CD4-positive, alpha-beta T cell treated with Interleukin-17A for 4 hours (primary cell): ENCODE results near the gene PRR7.
"Not testable (repeated sequence)": the region's sequence is repeated elsewhere in the genome, so short reads cannot be mapped to it uniquely, and the experiment has no call there.

Experiments
- DNase-seq: peaks from one replicate; pipeline ENCODE4 v3.0.0-alpha.2; 2020; ENCODE audit warnings: mixed read lengths

PRR7 gene

DNA sequence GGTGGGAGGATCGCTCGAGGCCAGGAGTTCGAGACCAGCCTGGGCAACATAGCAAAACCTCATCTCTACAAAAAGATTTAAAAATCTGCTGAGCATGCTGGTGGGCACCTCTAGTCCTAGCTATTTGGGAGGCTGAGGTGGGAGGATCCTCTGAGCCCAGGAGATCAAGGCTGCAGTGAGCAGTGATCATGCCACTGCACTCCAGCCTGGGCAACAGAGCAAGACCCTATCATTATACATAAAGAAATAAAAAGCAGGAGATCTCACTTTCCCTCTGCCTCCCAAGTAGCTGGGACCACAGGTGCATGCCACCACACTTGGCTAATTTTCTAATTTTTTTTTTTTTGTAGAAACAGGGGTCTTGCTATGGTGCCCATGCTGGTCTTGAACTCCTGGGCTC, 39.1 kb downstream of the PRR7 start:
- not testable (repeated sequence) for DNase-seq

DNA sequence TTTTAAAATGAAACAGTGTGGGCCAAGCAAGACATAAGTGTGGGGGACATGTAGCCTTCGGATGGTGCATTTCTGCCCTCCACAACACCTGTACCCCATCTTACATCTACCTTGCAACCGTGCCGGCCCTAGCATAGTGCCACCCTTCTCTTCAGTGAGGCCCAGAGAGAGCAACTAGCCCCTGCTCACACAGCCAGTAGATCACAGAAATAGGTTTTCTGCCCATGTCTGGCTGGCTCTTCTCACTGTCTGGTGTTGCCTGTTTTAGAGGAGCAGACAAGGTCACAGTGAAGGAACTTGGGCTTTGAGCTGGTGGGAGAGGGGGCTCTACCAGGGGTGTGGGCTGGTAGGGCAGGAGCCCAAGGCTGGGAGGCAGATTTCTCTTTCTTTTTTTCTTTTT, 39.6 kb downstream of the PRR7 start:
- DNase-seq = no peak

DNA sequence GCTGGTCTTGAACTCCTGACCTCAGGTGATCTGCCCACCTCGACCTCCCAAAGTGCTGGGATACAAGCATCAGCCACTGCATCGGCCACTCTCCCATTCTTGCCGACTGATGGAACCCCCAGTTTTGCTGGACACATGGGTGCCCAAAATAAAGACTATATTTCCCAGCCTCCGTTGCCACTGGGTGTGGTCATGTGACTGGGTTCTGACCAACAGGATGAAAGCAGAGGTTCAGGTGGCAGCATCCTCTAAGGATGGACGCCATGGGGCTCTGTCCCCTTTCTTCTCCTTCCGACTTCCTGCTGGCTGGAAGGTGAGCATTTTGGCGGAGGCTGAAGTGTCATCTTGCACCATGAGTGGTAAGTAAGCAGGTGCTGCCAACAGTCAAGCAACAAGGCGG, 40.5 kb downstream of the PRR7 start:
- DNase-seq = no peak

DNA sequence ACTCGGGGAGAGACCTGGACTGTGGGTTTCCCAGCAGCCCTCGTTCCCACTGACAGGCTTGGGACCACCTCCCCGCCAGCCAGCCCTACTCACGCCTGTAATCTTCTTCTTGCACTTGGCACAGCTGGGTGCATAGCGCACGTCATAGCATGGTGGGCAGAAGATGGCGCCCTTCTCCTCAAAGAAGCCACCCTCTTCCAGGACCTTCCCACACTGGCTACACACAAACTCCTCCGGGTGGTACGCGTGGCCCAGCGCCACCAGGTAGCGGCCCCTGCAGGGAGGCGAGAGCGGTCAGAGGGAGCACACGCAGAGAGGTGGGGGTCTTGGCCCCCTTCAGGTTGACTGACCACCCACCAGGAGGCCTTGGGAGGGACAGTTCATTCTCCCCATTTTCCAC, 41.4 kb downstream of the PRR7 start:
- no peak for DNase-seq

DNA sequence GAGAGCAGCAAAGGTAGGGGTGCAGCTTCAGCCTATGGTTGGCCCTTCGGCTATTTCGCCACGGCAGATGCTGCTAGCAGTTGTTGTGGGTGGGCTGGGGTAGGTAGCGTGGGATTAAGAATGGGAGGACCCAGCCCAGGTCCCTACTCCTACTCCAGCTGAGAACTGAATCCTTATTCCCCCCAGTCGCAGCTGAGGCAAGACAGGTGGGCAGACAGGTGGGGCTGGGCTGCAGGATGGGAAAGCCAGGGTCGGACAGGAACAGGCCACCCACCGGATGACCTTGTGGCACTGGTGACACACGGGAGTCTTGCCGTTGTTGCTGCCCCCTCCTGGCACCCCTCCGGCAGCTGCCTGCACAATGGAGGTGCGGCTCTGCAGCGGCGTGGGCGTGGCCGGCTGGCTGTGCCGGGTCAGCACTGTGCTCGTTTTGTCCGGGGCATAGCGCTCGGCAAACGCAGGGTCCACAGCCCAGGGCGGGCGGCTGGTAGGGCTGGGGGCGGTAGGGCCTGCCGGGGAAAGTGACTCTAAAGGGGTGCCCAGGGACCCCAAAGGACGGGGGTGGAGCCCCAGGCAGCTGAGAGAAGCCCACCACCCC, 42.6 kb downstream of the PRR7 start:
- no peak for DNase-seq

DNA sequence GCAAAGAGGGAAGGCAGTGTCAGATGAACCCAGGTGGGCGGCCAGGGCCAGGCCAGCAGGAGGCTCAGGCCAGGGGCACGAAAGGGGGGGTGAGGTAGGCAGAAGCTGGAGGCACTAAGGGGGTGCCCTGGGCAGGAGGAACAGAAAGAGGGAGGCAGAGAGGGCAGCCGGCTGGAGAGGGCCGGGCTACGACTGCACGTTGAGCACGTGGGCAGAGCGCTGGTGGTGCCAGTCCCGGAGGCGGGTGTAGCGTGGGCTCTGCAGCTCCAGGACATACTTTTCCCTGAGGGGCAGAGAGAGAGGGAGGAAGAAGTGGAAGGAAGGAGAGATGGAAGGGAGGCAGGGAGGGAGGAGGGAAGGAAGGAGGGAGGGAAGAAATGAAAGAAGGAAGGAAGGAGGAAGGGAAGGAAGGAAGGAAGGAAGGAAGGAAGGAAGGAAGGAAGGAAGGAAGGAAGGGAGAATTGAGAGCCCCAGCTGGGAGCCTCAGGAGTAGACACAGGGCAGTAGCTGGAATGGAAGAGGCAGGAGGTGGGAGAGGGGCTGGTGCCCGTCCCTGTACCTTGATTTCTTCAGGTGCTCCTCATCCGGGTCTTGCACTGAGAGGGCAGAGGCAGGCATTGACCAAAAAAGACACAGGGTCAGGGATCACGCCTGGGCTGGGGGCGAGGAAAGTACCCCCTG, 43.8 kb downstream of the PRR7 start:
- no peak for DNase-seq

DNA sequence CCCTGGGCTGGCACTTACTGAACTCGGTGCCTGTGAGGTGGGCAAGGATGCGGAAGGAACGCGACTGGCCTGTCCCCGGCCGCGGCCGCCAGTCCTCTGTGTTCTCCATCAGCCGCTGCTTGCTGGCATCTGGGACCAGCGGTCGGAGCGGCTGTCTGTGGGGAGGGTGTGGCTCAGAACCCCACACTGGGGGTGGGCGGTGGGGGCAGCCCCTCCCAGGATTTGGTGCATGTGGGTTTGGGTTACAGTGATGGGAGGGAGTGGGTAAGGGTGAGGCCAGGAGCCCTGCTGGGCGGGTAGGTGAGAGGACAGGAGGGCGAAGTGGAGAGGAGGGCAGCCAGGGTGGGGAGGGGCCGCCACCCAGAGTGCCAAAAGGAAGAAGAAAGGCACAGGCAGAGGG, 44.4 kb downstream of the PRR7 start:
- no peak for DNase-seq

DNA sequence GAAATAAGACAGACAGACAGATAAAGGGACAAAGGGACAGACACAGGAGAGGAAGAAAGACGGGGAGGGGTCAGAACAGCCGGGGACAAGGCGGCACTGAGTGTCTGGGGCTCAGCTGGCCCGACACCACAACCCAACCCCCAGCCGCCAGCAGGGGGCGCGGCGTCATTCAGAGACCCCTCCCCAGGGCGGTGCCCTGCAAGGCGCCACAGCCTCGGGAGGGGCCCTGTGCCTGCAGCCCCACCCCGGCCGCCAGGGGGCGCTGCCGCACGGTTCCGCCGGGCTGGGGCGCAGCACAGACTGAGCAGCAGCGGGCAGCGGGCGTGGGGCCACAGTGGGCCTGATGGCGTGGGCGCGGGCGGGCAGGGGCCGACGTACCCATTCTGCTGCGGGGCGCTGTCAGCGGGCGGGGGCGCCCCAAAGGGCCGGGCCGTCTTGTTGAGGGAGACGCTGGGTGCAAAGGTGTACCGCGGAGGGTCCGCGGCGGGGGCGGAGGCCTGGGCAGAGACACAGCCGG, 44.9 kb downstream of the PRR7 start:
- DNase-seq = peak; percentile 26

DNA sequence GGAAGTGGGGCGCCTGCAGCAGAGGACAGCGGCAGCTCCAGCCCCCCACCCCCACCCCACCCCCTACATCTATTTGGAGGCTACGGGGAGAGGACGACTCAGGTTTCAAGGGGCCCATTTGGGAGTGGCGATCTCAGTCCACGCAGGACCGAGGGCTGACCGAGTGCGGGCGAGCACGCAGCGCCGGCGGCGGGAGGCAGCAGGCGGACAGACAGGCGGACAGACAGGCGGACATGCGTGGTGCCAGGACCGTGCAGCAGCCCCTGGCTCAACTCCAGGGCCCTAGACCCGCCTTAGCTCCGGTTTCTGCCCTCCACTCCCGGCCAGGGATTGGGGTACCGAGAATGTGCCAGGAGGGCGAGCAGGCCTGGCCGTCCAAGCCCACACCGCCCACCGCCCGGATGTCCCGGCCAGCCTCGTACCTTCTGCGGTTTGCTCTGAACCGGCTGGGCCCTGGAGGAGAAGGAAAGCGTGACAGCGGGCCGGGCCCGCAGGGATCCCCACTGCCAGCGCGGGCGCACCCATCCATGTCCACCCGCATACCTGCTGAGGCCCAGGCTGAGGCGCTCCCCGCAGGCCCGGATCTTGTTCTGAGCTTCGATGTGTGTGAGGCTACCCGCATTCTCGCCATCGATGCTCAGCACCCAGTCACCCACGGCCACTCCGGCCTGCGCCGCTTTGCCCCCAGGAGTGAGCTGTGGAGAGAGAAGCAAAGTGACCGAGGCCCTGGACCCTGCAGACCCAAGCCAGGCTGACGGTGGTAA, 45.6 kb downstream of the PRR7 start:
- no peak for DNase-seq

DNA sequence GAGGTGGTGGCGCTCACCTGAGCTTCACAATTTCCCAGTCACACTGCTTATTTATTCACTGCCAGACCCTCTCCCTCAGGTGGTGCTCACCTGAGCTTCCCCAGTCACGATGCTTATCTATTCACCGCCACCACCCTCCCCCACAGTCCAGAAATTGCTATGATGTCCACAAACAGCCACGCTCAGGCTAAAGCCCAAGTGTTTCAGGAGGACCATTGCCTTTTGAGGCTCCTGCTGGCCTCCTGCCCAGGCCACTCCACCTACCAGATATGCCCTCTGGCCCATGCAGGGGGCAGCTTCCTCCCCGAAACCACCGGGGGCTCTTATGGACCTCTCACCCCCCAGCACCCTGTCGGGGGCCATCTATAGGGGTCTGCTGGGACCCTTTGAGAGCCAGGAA, 46.2 kb downstream of the PRR7 start:
- DNase-seq = no peak

DNA sequence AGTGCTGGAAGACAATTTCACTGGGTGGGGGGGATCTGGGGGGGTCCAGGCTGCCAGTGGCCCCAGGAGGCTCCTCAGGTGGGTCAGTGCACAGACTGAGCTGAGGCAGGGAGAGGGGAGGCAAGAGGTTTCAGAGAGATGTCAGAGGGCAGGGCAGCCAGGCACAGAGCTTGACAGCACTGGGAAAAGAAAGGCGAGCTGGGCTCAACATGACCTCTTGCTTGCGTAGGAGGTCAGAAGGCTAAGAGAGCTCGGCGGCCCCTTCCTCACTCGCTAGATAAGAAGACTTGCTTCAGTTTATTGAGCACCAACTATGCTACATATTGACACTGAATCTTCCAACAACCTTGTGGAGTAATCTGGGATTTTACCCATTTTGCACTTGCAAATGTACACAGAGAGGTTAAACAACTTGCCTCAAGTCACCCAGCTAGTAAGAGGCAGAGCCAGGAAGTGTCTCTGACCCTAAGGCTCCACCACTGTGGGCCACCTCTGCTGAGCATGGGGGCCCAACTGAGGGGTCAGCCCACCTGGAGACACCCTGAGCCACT, 47.3 kb downstream of the PRR7 start:
- no peak for DNase-seq

DNA sequence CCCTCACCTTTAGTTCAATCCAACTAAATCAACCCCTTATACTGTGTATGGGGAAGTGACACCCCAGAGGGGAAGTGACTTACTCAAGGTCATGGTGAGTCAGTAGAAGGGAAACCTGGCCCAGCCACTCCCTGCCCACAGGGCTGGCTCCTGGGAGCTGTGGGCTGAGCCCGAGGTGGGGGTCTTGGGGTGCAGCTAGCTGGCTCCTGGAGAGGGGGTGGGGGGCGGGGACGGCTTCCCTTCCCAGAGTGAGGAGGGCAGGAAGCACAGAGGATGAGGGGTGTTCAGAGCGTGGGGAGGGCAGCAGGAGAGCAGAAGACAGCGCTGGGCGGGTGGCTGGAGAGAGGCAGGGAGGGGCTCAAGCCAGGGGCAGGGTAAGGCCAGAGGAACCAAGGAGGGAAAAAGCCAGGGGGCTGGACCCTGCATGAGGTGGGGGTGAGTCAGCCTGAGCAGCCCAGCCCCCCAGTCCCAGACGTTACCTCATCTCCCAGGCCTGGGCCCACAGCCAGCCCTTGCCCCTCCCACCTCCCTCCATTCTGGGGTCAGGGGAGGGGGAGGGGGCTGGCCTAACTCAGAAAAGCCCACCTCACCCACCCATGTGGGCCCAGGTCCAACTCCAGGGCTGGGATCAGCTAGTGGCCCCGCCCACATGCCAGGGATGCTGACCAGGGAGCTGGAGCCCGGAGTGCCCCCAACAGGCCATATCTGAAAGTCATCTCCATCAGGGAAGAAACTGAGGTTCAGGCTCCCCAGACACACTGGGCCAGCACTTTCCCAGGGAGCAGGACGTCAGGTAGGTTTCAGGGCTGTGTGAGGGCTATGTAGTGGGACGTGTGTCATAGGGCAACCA, 48.0 kb downstream of the PRR7 start:
- peak; percentile 43 for DNase-seq

DNA sequence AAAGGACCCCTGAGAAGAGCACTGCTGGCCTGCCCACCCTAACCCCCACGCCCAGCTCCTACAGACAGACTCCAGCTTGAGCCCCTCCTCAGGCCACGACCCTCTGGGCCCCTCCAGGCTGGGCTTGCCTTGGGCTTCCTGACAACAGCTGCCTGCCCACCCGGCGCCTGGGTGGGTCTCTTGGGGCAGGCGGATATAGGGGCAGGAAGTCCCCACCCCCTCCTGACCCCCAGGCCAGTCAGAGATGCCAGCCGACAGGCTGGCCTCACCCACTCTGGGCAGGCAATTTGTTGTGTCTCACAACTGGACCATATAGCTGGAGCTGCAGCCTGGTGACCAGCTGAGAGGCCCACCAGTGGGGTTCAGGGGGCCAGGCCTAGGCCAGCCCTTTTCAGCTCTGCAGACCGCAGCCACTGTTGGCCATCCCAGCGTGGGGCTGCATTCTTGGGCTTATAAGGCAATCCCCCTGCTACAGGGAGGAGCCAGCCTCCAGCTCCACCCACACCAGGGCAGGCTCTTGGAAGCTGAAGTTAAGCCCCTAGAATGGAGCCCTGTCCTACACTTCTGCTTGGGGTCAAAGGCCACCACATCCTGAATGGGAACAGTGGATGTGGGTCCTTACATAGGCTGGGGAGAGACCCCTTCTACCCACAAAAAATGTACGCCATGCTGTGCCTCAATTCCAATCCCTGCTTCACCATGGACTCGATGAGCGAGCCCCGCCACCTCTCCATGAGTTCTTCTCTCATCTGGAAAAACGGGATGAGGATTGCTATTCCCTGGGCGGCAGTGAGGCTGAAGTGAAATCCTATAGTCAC, 48.8 kb downstream of the PRR7 start:
- DNase-seq = no peak

DNA sequence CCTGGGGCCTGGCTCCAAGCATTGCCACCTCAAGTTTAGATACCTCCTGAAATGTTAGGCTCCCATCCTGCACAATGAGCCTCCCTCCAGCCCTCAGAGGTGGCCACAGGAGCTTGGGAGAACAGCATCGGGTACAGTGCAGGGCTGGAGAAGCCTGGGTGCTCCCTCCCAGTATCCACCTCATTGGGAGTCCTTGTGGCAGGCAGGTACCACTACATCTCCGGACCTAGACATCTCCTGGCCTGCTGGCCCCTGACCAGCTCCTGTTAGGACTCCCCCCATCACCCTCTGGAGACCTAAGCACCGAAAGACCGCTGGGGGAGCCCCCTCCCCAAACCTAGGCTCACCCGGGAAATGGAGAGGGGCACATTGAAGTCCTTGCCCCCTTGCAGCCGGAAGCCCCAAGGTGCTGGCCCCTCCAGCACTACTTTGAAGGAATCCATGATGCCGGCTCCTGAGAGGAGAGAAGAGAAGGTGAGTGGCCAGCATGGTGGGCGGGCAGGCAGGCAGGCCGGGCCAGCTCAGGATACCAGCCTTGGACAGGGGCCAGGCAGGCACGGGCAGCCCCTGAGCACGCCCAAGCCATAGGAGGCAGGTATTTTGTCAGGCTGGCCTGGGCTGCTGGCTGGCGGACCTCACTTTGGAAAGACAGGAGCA, 49.6 kb downstream of the PRR7 start:
- no peak for DNase-seq

DNA sequence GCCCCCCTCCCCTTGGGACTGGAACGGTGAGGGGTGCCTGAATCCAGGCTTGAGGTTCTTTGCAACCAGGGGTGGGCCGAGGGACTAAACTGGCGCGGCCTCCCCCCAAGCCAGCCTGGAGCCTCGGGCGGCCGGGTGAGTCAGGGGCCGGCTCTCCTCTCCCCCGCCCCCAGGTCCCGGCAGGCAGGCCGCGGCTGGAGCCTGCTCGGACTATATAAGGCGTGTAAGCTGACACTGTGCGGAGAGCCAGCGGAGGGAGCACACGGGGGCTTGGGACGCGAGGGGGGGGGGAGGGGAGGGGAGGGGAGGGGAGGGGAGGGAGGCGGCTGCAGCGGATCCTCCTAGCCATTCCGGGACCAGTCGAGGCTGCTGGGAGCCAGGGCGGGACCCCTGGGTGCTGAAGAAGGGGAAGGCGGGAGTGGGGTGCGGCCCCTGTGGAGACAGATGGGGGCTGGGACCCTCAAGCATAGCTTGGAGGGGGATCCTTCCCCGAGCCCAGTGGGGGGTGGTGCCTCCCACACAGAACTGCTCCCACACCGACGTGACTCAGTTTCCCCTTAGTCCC, 50.2 kb downstream of the PRR7 start:
- DNase-seq = no peak

DNA sequence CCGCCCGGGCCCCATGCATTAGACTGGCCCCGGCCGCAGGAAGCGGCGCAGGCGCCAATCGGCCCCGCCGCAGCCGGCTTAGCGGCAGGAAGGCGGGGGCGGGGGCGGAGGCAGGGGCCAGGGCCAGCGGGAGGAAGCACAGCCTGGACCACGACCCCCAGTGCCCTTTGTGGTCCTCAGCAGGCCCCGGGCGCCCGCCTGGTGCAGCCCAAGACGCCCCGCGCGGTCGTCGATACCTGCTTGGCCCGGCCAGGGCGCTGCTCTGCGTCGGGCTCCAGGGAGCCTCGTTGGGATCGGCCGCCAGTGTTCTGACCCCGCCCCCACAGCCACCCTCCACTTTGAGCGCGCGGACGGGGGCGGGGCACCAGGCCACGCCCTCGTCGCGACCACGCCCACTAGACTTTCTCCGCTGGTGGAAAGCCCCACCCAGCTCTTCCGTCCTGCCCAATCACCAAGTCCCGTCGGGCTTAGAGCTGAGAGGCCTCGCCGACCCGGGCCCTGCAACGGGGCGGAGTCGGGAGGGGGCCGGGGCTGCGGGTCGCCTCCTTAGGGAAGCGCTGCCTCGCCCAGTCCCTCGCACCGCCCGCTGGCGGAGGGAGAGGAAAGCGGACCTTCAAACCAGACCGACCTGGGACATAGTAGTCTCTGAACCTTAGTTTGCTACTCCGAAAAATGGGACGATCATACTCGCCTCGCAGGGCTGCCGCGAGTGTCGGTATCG, 50.8 kb downstream of the PRR7 start, which contains the start of gene PDLIM7:
TSS of gene PDLIM7 (minus strand) at position 313 of the 721 bp plus-strand sequence. CDS start 1,092 bp downstream, outside the sequence.
- DNase-seq = peak; percentile 97

DNA sequence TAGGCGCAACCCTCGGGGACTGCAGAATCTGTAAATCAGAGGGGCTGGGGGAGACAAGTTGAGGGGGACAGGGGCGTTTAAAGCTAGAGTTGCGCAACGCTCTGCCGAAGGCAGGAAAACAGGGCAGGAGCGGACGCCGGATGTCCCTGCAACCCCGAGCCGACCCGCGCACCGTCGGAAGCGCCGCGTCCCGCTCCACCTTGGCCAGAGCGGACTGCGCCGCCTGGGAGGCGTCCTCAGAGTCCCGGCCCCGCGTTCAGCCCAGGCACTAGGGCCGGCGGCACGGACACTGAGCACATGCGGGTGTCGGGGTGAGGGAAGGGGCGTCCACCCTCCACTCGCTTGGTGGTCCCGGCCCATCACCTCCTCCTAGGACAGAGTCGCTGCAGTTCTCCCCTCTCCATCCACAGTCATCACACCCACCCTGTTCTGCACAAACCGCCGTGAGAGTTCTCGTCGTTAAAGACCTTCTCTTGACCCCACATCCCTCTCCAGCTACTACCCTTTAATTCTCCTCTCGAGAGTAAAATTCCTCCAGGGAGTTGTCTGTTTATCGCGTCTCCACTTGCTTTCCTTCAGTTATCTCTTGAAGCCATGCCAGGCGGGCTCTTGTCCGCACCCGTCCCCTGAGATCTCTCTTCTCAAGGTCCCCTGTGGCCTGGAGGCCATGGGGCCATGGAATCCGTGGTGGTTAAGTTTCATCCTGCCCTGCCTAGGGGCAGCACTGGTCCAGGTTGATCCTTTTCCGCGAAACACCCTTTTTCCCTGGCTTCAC, 51.6 kb downstream of the PRR7 start:
- DNase-seq = no peak

DNA sequence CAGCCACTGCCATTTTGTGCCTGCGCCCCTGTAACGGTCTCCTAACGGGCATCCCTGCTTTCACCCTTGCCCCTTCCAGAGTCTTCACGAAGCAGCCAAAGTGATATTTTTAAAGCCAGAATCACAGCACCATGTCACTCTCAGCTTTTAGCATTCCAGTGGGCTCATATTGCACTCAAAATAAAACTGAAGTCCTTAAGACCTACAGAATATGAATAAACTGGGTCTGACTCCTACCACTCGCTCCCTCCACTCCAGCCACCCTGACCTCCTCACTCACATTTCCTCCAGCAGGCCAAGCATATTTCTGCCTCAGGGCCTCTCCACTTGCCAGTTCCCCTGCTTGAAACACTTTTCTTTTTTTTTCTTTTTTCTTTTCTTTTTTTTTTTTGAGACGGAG, 53.2 kb downstream of the PRR7 start:
- DNase-seq = no peak
